H1 (cell line): ENCODE results near the gene ADRM1. TPM values are rescaled to one million over a fixed set of nuclear protein-coding genes. Genes with fewer than 3 reads are reported as not detected.

Source experiments
- CHD1 ChIP-seq: IDR thresholded peaks from 2 replicates; pipeline ENCODE4 v1.6.1; 2012; ENCODE audit warnings: low read depth, low read length, improper control_type of control experiment
- CHD7 ChIP-seq: fragments of 300-600 bp; sonication (generic); IDR thresholded peaks from 2 replicates; pipeline ENCODE4 v1.7.1; 2012; ENCODE audit warnings: low read length, moderate library complexity, mild to moderate bottlenecking, inconsistent platforms; ENCODE audit not compliant: insufficient replicate concordance
- E2F6 ChIP-seq: IDR thresholded peaks from 2 replicates; pipeline ENCODE4 v1.6.1; 2012; ENCODE audit warnings: inconsistent platforms
- EZH2 ChIP-seq: fragments of 200-600 bp; sonication (generic); IDR thresholded peaks from 2 replicates; pipeline ENCODE4 v1.7.1; 2012; ENCODE audit warnings: low read depth, mild to moderate bottlenecking, moderate library complexity, low read length, inconsistent platforms; ENCODE audit not compliant: severe bottlenecking
- KDM4A ChIP-seq: IDR thresholded peaks from one replicate; pipeline ENCODE4 v1.7.1; 2012; ENCODE audit warnings: low read depth, mild to moderate bottlenecking, moderate library complexity, low read length, inconsistent platforms; ENCODE audit not compliant: severe bottlenecking
- NRF1 ChIP-seq: IDR thresholded peaks from 2 replicates; pipeline ENCODE4 v1.6.1; 2011; ENCODE audit warnings: mild to moderate bottlenecking, low read depth, low read length, improper control_type of control experiment
- PHF8 ChIP-seq: fragments of 200-600 bp; sonication (generic); conservative IDR thresholded peaks from 2 replicates; pipeline ENCODE4 v1.7.1; 2012; ENCODE audit warnings: low read depth, mild to moderate bottlenecking, inconsistent platforms, low read length, moderate library complexity
- RBBP5 ChIP-seq: IDR thresholded peaks from 2 replicates; pipeline ENCODE4 v1.7.1; 2012; ENCODE audit warnings: low read depth, mild to moderate bottlenecking, inconsistent platforms, low read length, moderate library complexity, borderline replicate concordance
- SUZ12 ChIP-seq: fragments of 200-600 bp; sonication (generic); IDR thresholded peaks from 2 replicates; pipeline ENCODE4 v1.6.1; 2012; ENCODE audit warnings: mild to moderate bottlenecking, inconsistent platforms, low read length, moderate library complexity, mixed read lengths
- TBP ChIP-seq: IDR thresholded peaks from 2 replicates; pipeline ENCODE4 v1.6.1; 2011; ENCODE audit warnings: low read depth, low read length, improper control_type of control experiment
- ZNF274 ChIP-seq: IDR thresholded peaks from 2 replicates; pipeline ENCODE4 v1.7.0; 2012; ENCODE audit warnings: low read length, borderline replicate concordance; ENCODE audit errors: extremely low read depth
- polyA plus RNA-seq, 7 experiments: library from polyadenylated mRNA; depleted of rRNA in 3 of 7; stranded (reverse) in 5 of 7; unstranded in 2 of 7; fragments of >200 nt in 5 of 7; fragments of 200-250 nt in 2 of 7; gene quantifications; 1 replicate in 5 of 7; 2 replicates in 1 of 7; 4 replicates in 1 of 7; pipeline versions ENCODE4 v1.2.1 to v1.2.3, GENCODE V29; 2011 to 2013; ENCODE audit warnings: missing spikeins in 2 of 7, mixed read lengths in 2 of 7
- total RNA-seq: library from RNA; stranded (reverse); fragmentation: NEBNext Ultra II Directional; extraction: Animal tissue kit (Norgen Biotek cat#: 25700); gene quantifications from 2 replicates; pipeline ENCODE4 v1.2.1, GENCODE V29; 2021

Gene ADRM1
- total and polyA plus RNA-seq, 2 of the 8 experiments (the other 6 are each of a cell fraction or from before 2014, with no cell fraction given): 126 to 214 TPM

- no peak for TF ChIP-seq CHD7
- TF ChIP-seq TBP: no peak
- TF ChIP-seq E2F6: no peak
- TF ChIP-seq KDM4A: no peak
- TF ChIP-seq ZNF274: no peak
- TF ChIP-seq SUZ12: no peak
- TF ChIP-seq EZH2: no peak
- TF ChIP-seq RBBP5: no peak
- TF ChIP-seq CHD1: no peak
- no peak for TF ChIP-seq PHF8
- no peak for TF ChIP-seq NRF1
Observed at GRCh38 chr20:62344092-62344491, 41.3 kb downstream of the ADRM1 start (continued).
